A673 (cell line): ENCODE data around the gene GMDS.

Experiments used
- EZH2 ChIP-seq: fragments of 200-600 bp; sonication (generic); IDR thresholded peaks from 2 replicates; pipeline ENCODE4 v1.6.1; 2017; ENCODE audit warnings: borderline replicate concordance, low read depth, mild to moderate bottlenecking, mixed read lengths, antibody characterized with exemption, low read length; ENCODE audit not compliant: poor library complexity, severe bottlenecking
- TF ChIP-seq, protein P1 (sequence below): fragments of 300-800, 200-600 bp; sonication (generic); conservative IDR thresholded peaks from 2 replicates; pipeline ENCODE4 v1.5.1; 2017; ENCODE audit warnings: low read depth, mild to moderate bottlenecking, antibody characterized with exemption, low read length, moderate library complexity, mixed read lengths

GRCh38 chr6:1613688-1614447 lies 631.5 kb downstream of the GMDS start:
- TF ChIP-seq, protein P1, sequence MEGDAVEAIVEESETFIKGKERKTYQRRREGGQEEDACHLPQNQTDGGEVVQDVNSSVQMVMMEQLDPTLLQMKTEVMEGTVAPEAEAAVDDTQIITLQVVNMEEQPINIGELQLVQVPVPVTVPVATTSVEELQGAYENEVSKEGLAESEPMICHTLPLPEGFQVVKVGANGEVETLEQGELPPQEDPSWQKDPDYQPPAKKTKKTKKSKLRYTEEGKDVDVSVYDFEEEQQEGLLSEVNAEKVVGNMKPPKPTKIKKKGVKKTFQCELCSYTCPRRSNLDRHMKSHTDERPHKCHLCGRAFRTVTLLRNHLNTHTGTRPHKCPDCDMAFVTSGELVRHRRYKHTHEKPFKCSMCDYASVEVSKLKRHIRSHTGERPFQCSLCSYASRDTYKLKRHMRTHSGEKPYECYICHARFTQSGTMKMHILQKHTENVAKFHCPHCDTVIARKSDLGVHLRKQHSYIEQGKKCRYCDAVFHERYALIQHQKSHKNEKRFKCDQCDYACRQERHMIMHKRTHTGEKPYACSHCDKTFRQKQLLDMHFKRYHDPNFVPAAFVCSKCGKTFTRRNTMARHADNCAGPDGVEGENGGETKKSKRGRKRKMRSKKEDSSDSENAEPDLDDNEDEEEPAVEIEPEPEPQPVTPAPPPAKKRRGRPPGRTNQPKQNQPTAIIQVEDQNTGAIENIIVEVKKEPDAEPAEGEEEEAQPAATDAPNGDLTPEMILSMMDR, result no peak
- no peak for TF ChIP-seq EZH2
